Mesendoderm (in vitro differentiated cells): ENCODE results near the gene AGAP1.

Experiments
- DNase-seq: peaks from one replicate; pipeline ENCODE4 v3.0.0; 2013
- H2AK5ac ChIP-seq: 2 replicates; pipeline ENCODE4 v1.6.1; 2013; ENCODE audit warnings: low read length, inconsistent platforms
- H2BK120ac ChIP-seq: 2 replicates; pipeline ENCODE4 v1.6.1; 2013; ENCODE audit warnings: low read depth, mild to moderate bottlenecking, low read length, moderate library complexity, mixed read lengths
- H2BK15ac ChIP-seq: replicated peaks from 2 replicates; pipeline ENCODE4 v1.6.1; 2013; ENCODE audit warnings: low read depth, mild to moderate bottlenecking, moderate library complexity
- H2BK5ac ChIP-seq: 2 replicates; pipeline ENCODE4 v1.6.1; 2013; ENCODE audit warnings: low read length, inconsistent platforms
- H3K18ac ChIP-seq: 2 replicates; pipeline ENCODE4 v1.6.1; 2013; ENCODE audit warnings: mild to moderate bottlenecking, low read length, mixed read lengths
- H3K23ac ChIP-seq: one replicate; pipeline ENCODE4 v1.6.1; 2013; ENCODE audit warnings: low read length
- H3K27ac ChIP-seq: 2 replicates; pipeline ENCODE4 v1.5.1; 2013; ENCODE audit warnings: low read depth, mild to moderate bottlenecking, inconsistent platforms, low read length, moderate library complexity
- H3K27me3 ChIP-seq: 2 replicates; pipeline ENCODE4 v1.6.1; 2013; ENCODE audit warnings: low read length, control low read depth, mild to moderate bottlenecking, inconsistent platforms; ENCODE audit not compliant: insufficient read depth, poor library complexity
- H3K36me3 ChIP-seq: 2 replicates; pipeline ENCODE4 v1.6.1; 2013; ENCODE audit warnings: low read length, inconsistent platforms; ENCODE audit not compliant: control insufficient read depth, insufficient read depth
- H3K4ac ChIP-seq: one replicate; pipeline ENCODE4 v1.6.1; 2013; ENCODE audit warnings: low read depth, mild to moderate bottlenecking, low read length, moderate library complexity
- H3K4me1 ChIP-seq: 2 replicates; pipeline ENCODE4 v1.6.1; 2013; ENCODE audit warnings: low read depth, low read length, inconsistent platforms; ENCODE audit not compliant: control insufficient read depth
- H3K4me2 ChIP-seq: 2 replicates; pipeline ENCODE4 v1.6.1; 2013; ENCODE audit warnings: low read length
- H3K4me3 ChIP-seq: 2 replicates; pipeline ENCODE4 v1.5.1; 2013; ENCODE audit warnings: mild to moderate bottlenecking, low read length
- H3K56ac ChIP-seq: one replicate; pipeline ENCODE4 v1.6.1; 2013; ENCODE audit warnings: low read length
- H3K79me1 ChIP-seq: 2 replicates; pipeline ENCODE4 v1.6.1; 2013; ENCODE audit warnings: low read length, inconsistent platforms
- H3K79me2 ChIP-seq: 2 replicates; pipeline ENCODE4 v1.6.1; 2013; ENCODE audit warnings: mild to moderate bottlenecking, low read length; ENCODE audit not compliant: control insufficient read depth, insufficient read depth
- H3K9ac ChIP-seq: 2 replicates; pipeline ENCODE4 v1.6.1; 2013; ENCODE audit warnings: low read length, inconsistent platforms
- H4K5ac ChIP-seq: one replicate; pipeline ENCODE4 v1.6.1; 2013; ENCODE audit warnings: low read length
- H4K8ac ChIP-seq: one replicate; pipeline ENCODE4 v1.6.1; 2013; ENCODE audit warnings: low read depth, mild to moderate bottlenecking, control low read depth, low read length, moderate library complexity
- WGBS: extraction: QIAGEN DNeasy Blood & Tissue Kit; methylation state at CpG from one replicate; pipeline ENCODE4 v1.1.7; 2013; ENCODE audit warnings: low lambda C conversion rate, missing lambda C conversion rate; ENCODE audit not compliant: insufficient coverage; ENCODE audit errors: extremely low coverage; 5-methylcytosine and 5-hydroxymethylcytosine counted together

Gene AGAP1

GRCh38 chr2:235618039-235618438 lies 124.2 kb downstream of the AGAP1 start:
- Histone ChIP-seq H3K27ac (no peak overlapping the region), H2AK5ac (no peak overlapping the region), H3K4me3 (no peak overlapping the region), H3K36me3 (no peaks in the 10 kb centered on the region), H3K4me2 (no peak overlapping the region), H3K4me1 (no peaks in the 10 kb centered on the region), H3K56ac (no peak overlapping the region), H4K5ac (no peak overlapping the region), H2BK5ac (no peak overlapping the region), H3K27me3 (no peaks in the 10 kb centered on the region), H3K23ac (no peak overlapping the region), H3K18ac (no peak overlapping the region), H2BK15ac (no peak overlapping the region), H3K79me2 (peaks cover under 1% of the 10 kb centered on the region), H3K4ac (no peak overlapping the region), H2BK120ac (no peak overlapping the region), H3K79me1 (peaks cover 17% of the 10 kb centered on the region), H3K9ac (no peak overlapping the region), H4K8ac (no peak overlapping the region)
- no CpG with 5 or more reads among the region's 7 CpGs for WGBS
- no peak for DNase-seq

DNA sequence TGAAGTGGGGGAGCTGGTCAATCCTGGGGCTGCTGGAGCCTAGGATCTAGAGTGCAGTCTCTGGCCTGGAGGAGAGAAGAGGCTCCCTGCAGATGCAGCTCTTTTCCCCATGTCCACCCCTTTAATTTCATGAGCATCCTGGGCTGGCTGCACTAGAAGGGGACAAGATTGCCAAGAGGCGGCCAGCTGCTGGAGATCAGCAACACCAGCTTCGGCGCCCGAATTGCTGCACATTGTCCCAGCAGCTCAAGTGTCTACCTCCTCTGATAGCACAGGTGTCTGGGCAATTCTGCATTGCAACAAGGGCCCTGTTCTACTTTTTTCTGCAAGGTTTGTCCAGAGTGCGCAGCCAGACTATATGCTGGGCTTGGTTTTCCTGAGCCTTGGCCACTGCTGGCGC lies 125.7 kb downstream of the AGAP1 start:
- no peak overlapping the region for H2BK5ac ChIP-seq
- no CpG with 5 or more reads among the region's 6 CpGs for WGBS
- H3K79me1 ChIP-seq = peaks cover 21% of the 10 kb centered on the region
- no peak overlapping the region for H3K4ac ChIP-seq
- H3K18ac ChIP-seq = no peak overlapping the region
- no peaks in the 10 kb centered on the region for H3K36me3 ChIP-seq
- H2BK15ac ChIP-seq = no peak overlapping the region
- H2BK120ac ChIP-seq = no peak overlapping the region
- H2AK5ac ChIP-seq = no peak overlapping the region
- no peak overlapping the region for H3K23ac ChIP-seq
- H4K8ac ChIP-seq = no peak overlapping the region
- H3K4me1 ChIP-seq = no peaks in the 10 kb centered on the region
- H3K79me2 ChIP-seq = peaks cover 2% of the 10 kb centered on the region
- no peak overlapping the region for H3K4me2 ChIP-seq
- no peak overlapping the region for H3K56ac ChIP-seq
- H3K9ac ChIP-seq = no peak overlapping the region
- no peak overlapping the region for H4K5ac ChIP-seq
- no peak overlapping the region for H3K27ac ChIP-seq
- no peaks in the 10 kb centered on the region for H3K27me3 ChIP-seq
- DNase-seq = no peak
- H3K4me3 ChIP-seq = no peak overlapping the region

DNA sequence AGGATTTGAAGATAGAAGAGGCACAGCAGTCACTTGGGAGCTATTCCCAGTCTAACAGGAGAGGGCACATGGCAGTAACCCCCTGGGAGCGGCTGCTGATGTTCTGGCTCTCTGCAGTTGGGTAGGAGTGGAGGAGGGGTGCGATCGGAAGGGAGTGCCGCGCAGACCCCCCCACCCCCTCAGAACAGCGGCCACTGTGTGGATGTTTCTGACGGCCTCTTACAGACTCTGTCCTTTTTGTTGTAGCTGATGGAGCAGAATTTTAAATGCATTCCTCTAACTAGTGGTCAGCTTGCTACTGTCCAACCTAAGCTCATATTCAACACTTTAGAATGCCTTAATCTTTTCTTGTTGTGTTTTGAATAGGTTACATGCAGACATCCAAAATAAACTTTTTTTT lies 127.9 kb downstream of the AGAP1 start:
- Histone ChIP-seq H3K79me2 (peaks cover 2% of the 10 kb centered on the region), H3K4me3 (no peak overlapping the region), H3K36me3 (no peaks in the 10 kb centered on the region), H2BK15ac (no peak overlapping the region), H4K5ac (no peak overlapping the region), H2BK120ac (no peak overlapping the region), H3K56ac (no peak overlapping the region), H3K27ac (no peak overlapping the region), H3K4ac (no peak overlapping the region), H3K23ac (no peak overlapping the region), H3K79me1 (peaks cover 19% of the 10 kb centered on the region), H2BK5ac (no peak overlapping the region), H3K4me2 (no peak overlapping the region), H3K27me3 (no peaks in the 10 kb centered on the region), H3K18ac (no peak overlapping the region), H3K4me1 (no peaks in the 10 kb centered on the region), H3K9ac (no peak overlapping the region), H4K8ac (no peak overlapping the region), H2AK5ac (no peak overlapping the region)
- DNase-seq = no peak
- no CpG with 5 or more reads among the region's 7 CpGs for WGBS

DNA sequence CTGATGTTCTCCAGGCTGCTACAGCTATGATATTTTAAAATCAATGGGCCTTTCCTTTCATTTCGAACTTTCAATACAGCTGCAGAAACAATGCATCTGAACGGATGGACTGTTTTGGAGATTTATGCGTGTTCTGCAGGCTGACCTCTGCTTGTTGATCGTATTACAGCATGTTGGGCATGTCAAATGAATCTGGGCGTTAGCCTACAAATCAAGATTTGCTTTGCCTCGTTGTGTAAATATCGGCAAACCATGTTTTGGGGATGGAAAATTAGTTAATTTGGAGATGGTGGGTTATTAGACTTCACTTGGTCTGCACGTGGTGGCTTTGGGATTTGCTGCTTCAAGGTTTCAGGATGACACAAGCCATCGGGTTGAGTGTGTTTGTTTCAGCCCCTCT lies 129.3 kb downstream of the AGAP1 start:
- Histone ChIP-seq H3K4me3 (no peak overlapping the region), H3K27ac (no peak overlapping the region), H3K36me3 (no peaks in the 10 kb centered on the region), H3K79me2 (peaks cover 2% of the 10 kb centered on the region), H2BK15ac (no peak overlapping the region), H3K27me3 (no peaks in the 10 kb centered on the region), H3K4me2 (no peak overlapping the region), H2BK120ac (no peak overlapping the region), H3K23ac (no peak overlapping the region), H3K4me1 (no peaks in the 10 kb centered on the region), H3K9ac (no peak overlapping the region), H3K56ac (no peak overlapping the region), H4K8ac (no peak overlapping the region), H3K4ac (no peak overlapping the region), H2BK5ac (no peak overlapping the region), H3K18ac (no peak overlapping the region), H4K5ac (no peak overlapping the region), H3K79me1 (peaks cover 20% of the 10 kb centered on the region), H2AK5ac (no peak overlapping the region)
- WGBS = no CpG with 5 or more reads among the region's 9 CpGs
- DNase-seq = no peak

DNA sequence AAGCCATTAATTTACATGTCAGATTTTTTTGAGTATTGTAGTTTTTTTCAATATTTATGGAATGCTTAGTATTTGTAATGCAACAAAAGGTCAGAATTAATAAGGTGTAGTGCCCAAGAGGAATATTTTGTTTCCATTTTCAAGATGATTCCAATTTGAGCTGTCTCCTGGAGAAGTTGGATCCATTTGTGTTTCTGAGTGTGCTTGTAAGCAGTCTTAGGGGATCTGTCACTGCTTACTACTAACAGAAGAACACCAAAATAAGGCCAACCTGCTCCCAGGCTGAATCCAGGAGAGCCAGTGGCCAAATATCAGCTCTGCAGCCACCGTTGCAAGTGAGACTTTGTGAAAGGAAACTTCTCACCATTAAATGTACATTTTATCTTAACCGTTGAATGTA lies 129.9 kb downstream of the AGAP1 start:
- Histone ChIP-seq H3K36me3 (no peaks in the 10 kb centered on the region), H3K18ac (no peak overlapping the region)
- WGBS = no CpG with 5 or more reads among the region's 2 CpGs

GRCh38 chr2:235626658-235627057 lies 132.8 kb downstream of the AGAP1 start:
- Histone ChIP-seq H3K79me2 (peaks cover 2% of the 10 kb centered on the region), H3K9ac (no peak overlapping the region), H2BK120ac (no peak overlapping the region)

More for the DNA sequence above, 129.9 kb downstream of the AGAP1 start:
- Histone ChIP-seq H3K79me2 (peaks cover 2% of the 10 kb centered on the region), H3K9ac (no peak overlapping the region), H3K4me1 (no peaks in the 10 kb centered on the region), H3K4ac (no peak overlapping the region), H2BK120ac (no peak overlapping the region), H3K56ac (no peak overlapping the region), H3K27ac (no peak overlapping the region), H3K79me1 (peaks cover 21% of the 10 kb centered on the region), H2BK5ac (no peak overlapping the region), H4K8ac (no peak overlapping the region), H3K4me2 (no peak overlapping the region), H4K5ac (no peak overlapping the region), H2BK15ac (no peak overlapping the region), H3K23ac (no peak overlapping the region), H3K27me3 (no peaks in the 10 kb centered on the region), H3K4me3 (no peak overlapping the region), H2AK5ac (no peak overlapping the region)
- no peak for DNase-seq

More at GRCh38 chr2:235626658-235627057, 132.8 kb downstream of the AGAP1 start:
- no peaks in the 10 kb centered on the region for H3K36me3 ChIP-seq
- H3K18ac ChIP-seq = no peak overlapping the region
- no peak overlapping the region for H3K4me3 ChIP-seq
- no CpG with 5 or more reads among the region's 5 CpGs for WGBS
- DNase-seq = no peak
- no peak overlapping the region for H3K27ac ChIP-seq
- no peak overlapping the region for H3K4ac ChIP-seq
- H3K4me2 ChIP-seq = no peak overlapping the region
- H3K79me1 ChIP-seq = peaks cover 24% of the 10 kb centered on the region
- no peaks in the 10 kb centered on the region for H3K4me1 ChIP-seq
- H4K5ac ChIP-seq = no peak overlapping the region
- H2BK5ac ChIP-seq = no peak overlapping the region
- H2AK5ac ChIP-seq = no peak overlapping the region
- H4K8ac ChIP-seq = no peak overlapping the region
- H3K27me3 ChIP-seq = no peaks in the 10 kb centered on the region
- H3K23ac ChIP-seq = no peak overlapping the region
- no peak overlapping the region for H3K56ac ChIP-seq
- no peak overlapping the region for H2BK15ac ChIP-seq
